Spleen (tissue), 11 donors: ENCODE measurements around the gene APOA4. TPM values are rescaled to one million over a fixed set of nuclear protein-coding genes. Genes with fewer than 3 reads are reported as not detected.

Experiments
- DNase-seq: peaks from one replicate; pipeline ENCODE4 v3.0.0-alpha.2; 2020
- H3K27ac ChIP-seq, 8 donors: fragments of 200-600 bp; sonication (generic) in 7 of 8; 1 replicate in 4 of 8; 2 replicates in 4 of 8; pipeline versions ENCODE4 v1.5.0 to v1.8.0; 2016 to 2021; ENCODE audit warnings: inconsistent platforms in 4 of 8, mild to moderate bottlenecking in 4 of 8, moderate library complexity in 1 of 8
- H3K27me3 ChIP-seq, 7 donors: fragments of 200-600 bp; sonication (generic) in 6 of 7; replicated peaks in 1 of 7; 1 replicate in 4 of 7; 2 replicates in 3 of 7; pipeline versions ENCODE4 v1.5.0 to v1.8.0; 2016 to 2021; ENCODE audit warnings: inconsistent platforms in 3 of 7, mild to moderate bottlenecking in 1 of 7
- H3K36me3 ChIP-seq, 6 donors: fragments of 200-600 bp; sonication (generic) in 5 of 6; 1 replicate in 4 of 6; 2 replicates in 2 of 6; pipeline versions ENCODE4 v1.5.0 to v1.8.0; 2016 to 2021; ENCODE audit warnings: inconsistent platforms in 2 of 6
- H3K4me1 ChIP-seq, 6 donors: fragments of 200-600 bp; sonication (generic) in 5 of 6; 1 replicate in 3 of 6; 2 replicates in 3 of 6; pipeline versions ENCODE4 v1.5.0 to v1.8.0; 2016 to 2021; ENCODE audit warnings: inconsistent platforms in 3 of 6
- H3K4me3 ChIP-seq, 8 donors: fragments of 200-600 bp; sonication (generic) in 7 of 8; 1 replicate in 4 of 8; 2 replicates in 4 of 8; pipeline versions ENCODE4 v1.5.0 to v1.8.0; 2016 to 2021; ENCODE audit warnings: inconsistent platforms in 4 of 8, mild to moderate bottlenecking in 4 of 8, moderate library complexity in 2 of 8
- H3K9me3 ChIP-seq, 8 donors: fragments of 200-600 bp; sonication (generic) in 7 of 8; 1 replicate in 4 of 8; 2 replicates in 4 of 8; pipeline versions ENCODE4 v1.5.0 to v1.8.0; 2016 to 2021; ENCODE audit warnings: inconsistent platforms in 4 of 8
- CTCF ChIP-seq, 11 experiments: fragments of 200-600 bp in 7 of 11; fragments of 450-650 bp in 4 of 11; sonication (generic) in 4 of 11; IDR thresholded peaks in 8 of 11; conservative IDR thresholded peaks in 3 of 11; 1 replicate in 7 of 11; 2 replicates in 4 of 11; pipeline versions ENCODE4 v1.4.0 to v1.8.0; 2016 to 2021; ENCODE audit warnings: antibody characterized with exemption in 11 of 11, inconsistent platforms in 4 of 11, mild to moderate bottlenecking in 1 of 11
- POLR2A ChIP-seq, 3 donors: fragments of 450-650 bp; IDR thresholded peaks; one replicate each; pipeline ENCODE4 v1.5.1; 2017; ENCODE audit warnings: antibody characterized with exemption in 3 of 3, mild to moderate bottlenecking in 1 of 3
- POLR2AphosphoS5 ChIP-seq, 3 donors: sonication (generic); formaldehyde crosslinking; IDR thresholded peaks; one replicate each; pipeline ENCODE4 v1.5.1; 2017; ENCODE audit warnings: antibody characterized with exemption in 3 of 3
- WGBS, 5 donors: extraction: QIAGEN DNeasy Blood & Tissue Kit in 3 of 5; methylation state at CpG; one replicate each; pipeline versions ENCODE4 v1.1.5 to v1.1.7; 2013 to 2018; 5-methylcytosine and 5-hydroxymethylcytosine counted together
- intact Hi-C: fragments of 100-400 bp; cut with DNase I; formaldehyde crosslinking; loops from one replicate; pipeline ENCODE4 v1.15.0; 2023; ENCODE audit warnings: low total_unique reads
- polyA plus RNA-seq, 3 donors: library from polyadenylated mRNA; stranded (reverse); fragments of 200-250 nt; gene quantifications; one replicate each; pipeline ENCODE4 v1.2.1, GENCODE V29; 2013
- total RNA-seq, 7 donors: library from RNA; depleted of rRNA in 3 of 7; stranded (reverse); fragments of >200 nt in 3 of 7; fragmentation: NEBNext Ultra II Directional in 4 of 7; extraction: Animal tissue kit (Norgen Biotek cat#: 25700) in 4 of 7; gene quantifications; one replicate each; pipeline versions ENCODE4 v1.1.0 to v1.2.1, GENCODE V29; 2016 to 2021
- donor health status: healthy with polysubstance abuse.
- donor health status: DM: no; HTN: no; CAD: no; lungs with moderate emphysema.
- donor health status: DM: no; HTN: no; CAD: no.
- donor health status: Bipolar disorder and iron deficiency.
- donor health status: healthy.
- donor health status: DM: no; HTN: no; CAD: no.
- donor health status: DM: yes; HTN: yes; CAD: no.

Gene APOA4
- total and polyA plus RNA-seq, 10 donors, result 0.05 to 0.16 TPM; not detected in 8

- TF ChIP-seq CTCF (IDR thresholded peaks at IDR 0.05 in 8 of 11, conservative IDR thresholded peaks at IDR 0.05 in 3 of 11), result no peak
- no peak for TF ChIP-seq POLR2A (IDR thresholded peaks at IDR 0.05)
- TF ChIP-seq POLR2AphosphoS5 (IDR thresholded peaks at IDR 0.05), result no peak
- H3K27ac ChIP-seq, result no peak overlapping the region
- no peaks in the 10 kb centered on the region for H3K4me1 ChIP-seq
- no peak overlapping the region for H3K4me3 ChIP-seq
- DNase-seq, result no peak
- 97 to 99% (median 97%) methylated on average over 5 of the region's 5 CpGs for WGBS, 5 donors
- H3K9me3 ChIP-seq, result no peaks in the 10 kb centered on the region
- peaks cover 5 to 100% (median 93%) of the 10 kb centered on the region in 6 donors for H3K36me3 ChIP-seq
- intact Hi-C loops, result no loop called here
- no peaks in the 10 kb centered on the region for H3K27me3 ChIP-seq
These were observed 41.4 kb upstream of the APOA4 start for GRCh38 chr11:116864531-116864930.

- DNase-seq, result no peak
- Histone ChIP-seq H3K9me3 (no peaks in the 10 kb centered on the region), H3K4me3 (no peak overlapping the region), H3K27ac (no peak overlapping the region), H3K4me1 (no peaks in the 10 kb centered on the region), H3K36me3 (peaks cover 5 to 100% (median 94%) of the 10 kb centered on the region in 6 donors), H3K27me3 (no peaks in the 10 kb centered on the region)
- no peak for TF ChIP-seq POLR2AphosphoS5 (IDR thresholded peaks at IDR 0.05)
- TF ChIP-seq CTCF (IDR thresholded peaks at IDR 0.05 in 8 of 11, conservative IDR thresholded peaks at IDR 0.05 in 3 of 11), result no peak
- TF ChIP-seq POLR2A (IDR thresholded peaks at IDR 0.05), result no peak
- 89 to 98% (median 97%) methylated on average over 3 of the region's 3 CpGs for WGBS, 5 donors
- intact Hi-C loops, result no loop called here
These were observed 39.8 kb upstream of the APOA4 start for GRCh38 chr11:116862951-116863350.

GRCh38 chr11:116862185-116862584 lies 39.1 kb upstream of the APOA4 start:
- no peak overlapping the region for H3K4me3 ChIP-seq
- no peak overlapping the region for H3K27ac ChIP-seq
- DNase-seq, result no peak
- peaks cover 5 to 100% (median 93%) of the 10 kb centered on the region in 6 donors for H3K36me3 ChIP-seq
- 80 to 96% (median 91%) methylated on average over 3 of the region's 3 CpGs for WGBS, 5 donors
- no peaks in the 10 kb centered on the region for H3K27me3 ChIP-seq
- intact Hi-C loops, result no loop called here
- no peaks in the 10 kb centered on the region for H3K9me3 ChIP-seq
- no peak for TF ChIP-seq POLR2AphosphoS5 (IDR thresholded peaks at IDR 0.05)
- TF ChIP-seq POLR2A (IDR thresholded peaks at IDR 0.05), result no peak
- H3K4me1 ChIP-seq, result no peaks in the 10 kb centered on the region

GRCh38 chr11:116861539-116861938 lies 38.4 kb upstream of the APOA4 start:
- TF ChIP-seq POLR2A (IDR thresholded peaks at IDR 0.05) (no peak), CTCF (IDR thresholded peaks at IDR 0.05 in 8 of 11, conservative IDR thresholded peaks at IDR 0.05 in 3 of 11) (no peak), POLR2AphosphoS5 (IDR thresholded peaks at IDR 0.05) (no peak)
- no peaks in the 10 kb centered on the region for H3K4me1 ChIP-seq
- H3K4me3 ChIP-seq, result no peak overlapping the region
- DNase-seq, result no peak
- peaks cover 5 to 100% (median 91%) of the 10 kb centered on the region in 6 donors for H3K36me3 ChIP-seq
- H3K9me3 ChIP-seq, result no peaks in the 10 kb centered on the region
- WGBS, 5 donors, result 35 to 96% (median 94%) methylated on average over 1 of the region's 1 CpG
- no peaks in the 10 kb centered on the region for H3K27me3 ChIP-seq
- no peak overlapping the region for H3K27ac ChIP-seq
- intact Hi-C loops, result no loop called here

- Histone ChIP-seq H3K36me3 (peaks cover 5 to 100% (median 80%) of the 10 kb centered on the region in 6 donors), H3K27me3 (no peaks in the 10 kb centered on the region), H3K27ac (no peak overlapping the region), H3K9me3 (no peaks in the 10 kb centered on the region), H3K4me1 (peaks cover 0 to 10% (median 3%) of the 10 kb centered on the region in 6 donors), H3K4me3 (no peak overlapping the region)
- intact Hi-C loops, result no loop called here
- WGBS, 5 donors, result 89 to 95% (median 94%) methylated on average over 6 of the region's 6 CpGs
- DNase-seq, result no peak
- no peak for TF ChIP-seq POLR2AphosphoS5 (IDR thresholded peaks at IDR 0.05)
- TF ChIP-seq POLR2A (IDR thresholded peaks at IDR 0.05), result no peak
- TF ChIP-seq CTCF (IDR thresholded peaks at IDR 0.05 in 8 of 11, conservative IDR thresholded peaks at IDR 0.05 in 3 of 11), result no peak
These were observed 37.2 kb upstream of the APOA4 start for GRCh38 chr11:116860303-116860702.
